Measurements from ENCODE around the gene SBK1. TPM values are rescaled to one million over a fixed set of nuclear protein-coding genes. Genes with fewer than 3 reads are reported as not detected.

The SBK1 gene
- total RNA-seq, 2 donors from 2014 or later: 0.47 to 0.52 TPM

DNA sequence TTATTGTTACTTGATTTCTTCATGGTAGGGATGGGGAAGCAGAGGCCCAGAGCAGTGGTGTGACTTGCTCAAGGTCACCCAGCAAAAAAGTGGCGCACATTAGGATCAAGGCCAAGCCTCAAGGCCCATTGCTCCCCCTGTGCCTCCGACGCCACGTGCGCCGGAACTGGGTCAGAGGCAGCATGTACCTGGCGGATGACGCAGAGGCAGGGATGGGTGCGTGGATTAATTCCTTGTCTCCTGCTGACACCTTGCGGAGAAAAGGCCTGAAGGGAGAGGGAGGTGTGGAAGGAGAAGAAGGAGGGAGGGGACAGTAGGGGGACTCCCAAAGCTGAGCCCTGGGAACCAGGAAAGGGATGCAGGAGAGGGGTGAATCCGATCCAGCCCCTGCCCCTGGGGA, 18.5 kb downstream of the SBK1 start:
- no peaks in the 10 kb centered on the region for H3K27me3 ChIP-seq
- H3K27ac ChIP-seq: no peak overlapping the region
- TF ChIP-seq, protein P1, sequence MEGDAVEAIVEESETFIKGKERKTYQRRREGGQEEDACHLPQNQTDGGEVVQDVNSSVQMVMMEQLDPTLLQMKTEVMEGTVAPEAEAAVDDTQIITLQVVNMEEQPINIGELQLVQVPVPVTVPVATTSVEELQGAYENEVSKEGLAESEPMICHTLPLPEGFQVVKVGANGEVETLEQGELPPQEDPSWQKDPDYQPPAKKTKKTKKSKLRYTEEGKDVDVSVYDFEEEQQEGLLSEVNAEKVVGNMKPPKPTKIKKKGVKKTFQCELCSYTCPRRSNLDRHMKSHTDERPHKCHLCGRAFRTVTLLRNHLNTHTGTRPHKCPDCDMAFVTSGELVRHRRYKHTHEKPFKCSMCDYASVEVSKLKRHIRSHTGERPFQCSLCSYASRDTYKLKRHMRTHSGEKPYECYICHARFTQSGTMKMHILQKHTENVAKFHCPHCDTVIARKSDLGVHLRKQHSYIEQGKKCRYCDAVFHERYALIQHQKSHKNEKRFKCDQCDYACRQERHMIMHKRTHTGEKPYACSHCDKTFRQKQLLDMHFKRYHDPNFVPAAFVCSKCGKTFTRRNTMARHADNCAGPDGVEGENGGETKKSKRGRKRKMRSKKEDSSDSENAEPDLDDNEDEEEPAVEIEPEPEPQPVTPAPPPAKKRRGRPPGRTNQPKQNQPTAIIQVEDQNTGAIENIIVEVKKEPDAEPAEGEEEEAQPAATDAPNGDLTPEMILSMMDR (IDR thresholded peaks at IDR 0.05): no peak
- H3K36me3 ChIP-seq: no peaks in the 10 kb centered on the region
- H3K4me1 ChIP-seq: peaks cover 0 to 7% of the 10 kb centered on the region in 2 donors
- no peaks in the 10 kb centered on the region for H3K9me3 ChIP-seq
- H3K4me3 ChIP-seq: no peak overlapping the region
- DNase-seq (ENCODE audit: low spot score): no peak

DNA sequence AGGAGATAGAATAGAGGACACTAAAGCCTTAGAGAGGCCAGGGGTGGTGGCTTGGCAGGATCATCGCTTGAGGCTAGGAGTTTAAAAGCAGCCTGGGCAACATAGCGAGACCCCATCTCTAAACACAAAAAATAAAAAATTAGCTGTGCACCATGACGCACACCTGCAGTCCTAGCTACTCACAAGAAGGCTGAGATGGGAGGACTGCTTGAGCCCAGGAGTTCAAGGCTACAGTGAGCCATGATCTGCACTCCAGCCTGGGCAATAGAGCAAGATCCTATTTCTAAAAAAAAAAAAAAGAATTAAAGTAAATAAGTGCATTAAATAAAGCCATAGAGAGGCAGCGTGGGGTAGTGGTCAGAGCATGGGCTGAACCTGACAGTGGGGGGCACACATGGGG, 19.1 kb downstream of the SBK1 start:
- H3K27ac ChIP-seq: no peak overlapping the region
- no peaks in the 10 kb centered on the region for H3K9me3 ChIP-seq
- H3K4me1 ChIP-seq: peaks cover 0 to 7% of the 10 kb centered on the region in 2 donors
- TF ChIP-seq, protein P1 (IDR thresholded peaks at IDR 0.05): no peak
- H3K4me3 ChIP-seq: no peak overlapping the region
- no peak for DNase-seq (ENCODE audit: low spot score)
- H3K36me3 ChIP-seq: no peaks in the 10 kb centered on the region
- no peaks in the 10 kb centered on the region for H3K27me3 ChIP-seq

DNA sequence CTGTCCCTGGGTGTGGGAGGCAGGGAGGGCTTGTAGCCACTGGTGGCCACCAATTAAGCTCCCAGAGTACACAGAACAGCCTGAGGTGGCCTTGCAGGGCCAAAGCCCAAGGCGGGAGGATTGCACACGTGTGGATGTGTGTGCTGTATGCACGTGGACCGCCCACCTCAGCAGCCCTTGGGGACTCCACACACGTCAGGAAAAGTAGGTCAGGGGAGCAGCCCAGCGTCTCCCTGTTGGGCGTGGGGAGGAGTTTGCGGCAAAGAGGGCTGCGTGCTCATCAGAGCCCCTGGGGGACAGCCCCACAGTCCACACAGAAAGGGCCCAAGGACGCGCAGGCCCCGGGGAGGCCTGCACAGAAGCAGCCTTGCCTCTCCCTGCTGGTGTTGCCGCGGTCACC, 19.6 kb downstream of the SBK1 start:
- H3K27ac ChIP-seq: no peak overlapping the region

DNA sequence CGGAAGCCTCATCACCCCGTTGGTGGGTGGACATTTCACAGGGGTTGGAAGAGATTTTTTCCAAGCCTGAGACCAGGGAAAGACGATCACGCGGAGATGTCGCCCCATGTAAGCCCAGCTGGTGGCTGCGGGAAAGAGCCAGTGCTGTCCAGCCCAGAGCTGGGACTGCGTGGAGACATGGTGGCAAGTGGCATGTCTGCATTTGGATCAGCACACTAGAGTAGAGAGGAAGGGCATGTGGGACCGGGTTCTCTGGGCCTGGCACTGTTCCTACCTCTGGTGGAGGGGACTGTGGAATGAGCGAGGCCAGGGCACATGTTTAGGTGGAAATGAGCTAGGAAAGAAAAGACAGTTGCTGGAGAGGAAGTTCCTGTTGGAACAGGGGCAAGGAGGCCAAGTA, 20.0 kb downstream of the SBK1 start:
- Histone ChIP-seq H3K36me3 (no peaks in the 10 kb centered on the region), H3K4me1 (peaks cover 0 to 7% of the 10 kb centered on the region in 2 donors), H3K9me3 (no peaks in the 10 kb centered on the region), H3K27ac (no peak overlapping the region), H3K27me3 (no peaks in the 10 kb centered on the region), H3K4me3 (no peak overlapping the region)
- DNase-seq (ENCODE audit: low spot score): no peak
- TF ChIP-seq, protein P1 (IDR thresholded peaks at IDR 0.05): no peak

More for the DNA sequence above, 19.6 kb downstream of the SBK1 start:
- TF ChIP-seq, protein P1 (IDR thresholded peaks at IDR 0.05): no peak
- H3K27me3 ChIP-seq: no peaks in the 10 kb centered on the region
- H3K36me3 ChIP-seq: no peaks in the 10 kb centered on the region
- DNase-seq (ENCODE audit: low spot score): no peak
- no peaks in the 10 kb centered on the region for H3K9me3 ChIP-seq
- peaks cover 0 to 7% of the 10 kb centered on the region in 2 donors for H3K4me1 ChIP-seq
- no peak overlapping the region for H3K4me3 ChIP-seq

DNA sequence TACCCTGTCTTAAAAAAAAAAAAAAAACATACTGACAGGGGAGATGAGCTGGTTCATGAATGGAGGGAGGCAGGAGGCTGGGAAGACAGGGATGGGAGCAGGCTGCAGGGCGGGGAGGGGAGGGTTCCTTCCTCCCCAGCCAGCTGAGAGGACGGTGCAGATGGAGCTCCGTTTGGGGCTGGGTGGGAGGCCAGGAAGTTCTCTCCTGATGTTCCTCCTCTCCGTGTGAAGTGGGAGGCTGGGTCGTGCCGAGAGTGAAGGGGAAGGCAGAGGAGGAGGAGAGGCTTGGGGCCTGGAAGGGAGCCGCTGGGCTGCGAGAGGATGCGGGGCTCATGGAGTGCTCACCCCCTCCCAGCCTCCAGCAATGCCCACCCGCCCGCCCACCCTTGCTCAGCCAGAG, 21.3 kb downstream of the SBK1 start:
- H3K27me3 ChIP-seq: no peaks in the 10 kb centered on the region
- no peaks in the 10 kb centered on the region for H3K9me3 ChIP-seq
- TF ChIP-seq, protein P1 (IDR thresholded peaks at IDR 0.05): no peak
- no peak for DNase-seq (ENCODE audit: low spot score)
- H3K4me1 ChIP-seq: peaks cover 0 to 7% of the 10 kb centered on the region in 2 donors
- no peak overlapping the region for H3K4me3 ChIP-seq
- no peaks in the 10 kb centered on the region for H3K36me3 ChIP-seq
- H3K27ac ChIP-seq: no peak overlapping the region

DNA sequence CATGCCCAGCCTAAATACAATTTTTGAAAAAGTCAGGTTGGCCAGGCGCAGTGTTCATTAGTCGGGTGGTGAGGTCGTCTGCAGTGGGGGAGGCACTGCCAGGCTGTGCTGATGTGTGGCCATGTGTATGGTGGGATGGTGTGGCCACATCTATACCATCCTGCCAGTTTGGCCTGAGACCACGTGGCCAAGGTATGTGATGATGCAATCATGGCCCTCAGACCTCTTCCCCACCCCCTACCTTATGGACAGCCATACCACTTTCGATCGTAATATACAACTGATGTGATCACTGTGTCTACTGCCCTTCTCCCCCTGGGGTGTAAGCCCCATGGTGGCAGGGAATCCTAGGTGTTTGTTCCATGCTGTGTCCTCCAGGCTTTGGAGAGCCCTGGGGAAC, 23.7 kb downstream of the SBK1 start:
- Histone ChIP-seq H3K27ac (no peak overlapping the region), H3K4me3 (no peak overlapping the region), H3K27me3 (no peaks in the 10 kb centered on the region), H3K36me3 (no peaks in the 10 kb centered on the region), H3K4me1 (no peaks in the 10 kb centered on the region), H3K9me3 (no peaks in the 10 kb centered on the region)
- DNase-seq (ENCODE audit: low spot score): no peak
- TF ChIP-seq, protein P1 (IDR thresholded peaks at IDR 0.05): no peak

All from right atrium auricular region (tissue), 2 donors.